ENCODE measurements around the gene ATXN1. TPM values are rescaled to one million over a fixed set of nuclear protein-coding genes. Genes with fewer than 3 reads are reported as not detected.
"Not testable (repeated sequence)": the region's sequence is repeated elsewhere in the genome, so short reads cannot be mapped to it uniquely, and the experiment has no call there.

ATXN1 gene
- total RNA-seq, 2 donors from 2014 or later, result 34.6 to 36.7 TPM

- ATAC-seq (no peak), DNase-seq (no peak)
- intact Hi-C loops (cut with DNase I), result loop anchor here in 1 of 2 donors (5.0 kb wide), 1 partner anchor 214 kb away; no protein-coding TSS in a partner anchor
Observed at GRCh38 chr6:16543521-16543920, 217.7 kb downstream of the ATXN1 start.

GRCh38 chr6:16542070-16542469, 219.2 kb downstream of the ATXN1 start:
- ATAC-seq (no peak), DNase-seq (no peak)
- intact Hi-C loops (cut with DNase I), result loop anchor here in 1 of 2 donors (5.0 kb wide), 1 partner anchor 215 kb away; no protein-coding TSS in a partner anchor

- intact Hi-C loops (cut with DNase I), result loop anchor here in 1 of 2 donors (5.0 kb wide), 1 partner anchor 216 kb away; no protein-coding TSS in a partner anchor
- peak; percentile 77 for ATAC-seq
Observed at GRCh38 chr6:16540804-16541752, 220.2 kb downstream of the ATXN1 start.

GRCh38 chr6:16540383-16540782, 220.9 kb downstream of the ATXN1 start:
- ATAC-seq, DNase-seq: not testable (repeated sequence)
- intact Hi-C loops (cut with DNase I), result loop anchor here in 1 of 2 donors (5.0 kb wide), 1 partner anchor 217 kb away; no protein-coding TSS in a partner anchor

More at GRCh38 chr6:16540804-16541752, 220.2 kb downstream of the ATXN1 start:
- peak; percentile 39 for DNase-seq

- no peak for ATAC-seq
- DNase-seq, result no peak
- intact Hi-C loops (cut with DNase I), result no loop called here
Observed at GRCh38 chr6:16539086-16539931, 222.0 kb downstream of the ATXN1 start.

GRCh38 chr6:16535564-16535963, 225.7 kb downstream of the ATXN1 start:
- DNase-seq (no peak), ATAC-seq (no peak)
- intact Hi-C loops (cut with DNase I), result no loop called here

GRCh38 chr6:16533721-16534136, 227.5 kb downstream of the ATXN1 start:
- DNase-seq (no peak), ATAC-seq (no peak)
- intact Hi-C loops (cut with DNase I), result no loop called here

GRCh38 chr6:16533210-16533609, 228.1 kb downstream of the ATXN1 start:
- no peak for DNase-seq
- intact Hi-C loops (cut with DNase I), result no loop called here
- ATAC-seq, result no peak

GRCh38 chr6:16527691-16528090, 233.6 kb downstream of the ATXN1 start:
- intact Hi-C loops (cut with DNase I), result no loop called here
- DNase-seq, result no peak
- ATAC-seq, result no peak

- DNase-seq (no peak), ATAC-seq (peak in 1 of 2 donors; percentile 22)
- intact Hi-C loops (cut with DNase I), result no loop called here
Observed at GRCh38 chr6:16524380-16524707, 236.9 kb downstream of the ATXN1 start.

- peak; percentile 86 to 95 for ATAC-seq
- DNase-seq, result peak; percentile 48
- intact Hi-C loops (cut with DNase I), result no loop called here
Observed at GRCh38 chr6:16523606-16524379, 237.5 kb downstream of the ATXN1 start.

- intact Hi-C loops (cut with DNase I), result no loop called here
- no peak for DNase-seq
- no peak for ATAC-seq
Observed at GRCh38 chr6:16522937-16523336, 238.3 kb downstream of the ATXN1 start.

- no peak for ATAC-seq
- intact Hi-C loops (cut with DNase I), result no loop called here
Observed at GRCh38 chr6:16521528-16521927, 239.7 kb downstream of the ATXN1 start.

GRCh38 chr6:16519265-16520242, 241.7 kb downstream of the ATXN1 start:
- intact Hi-C loops (cut with DNase I), result loop anchor here (10.0 kb wide), 2 partner anchors 185 to 245 kb away; partner anchors contain the start of gene ATXN1 (in 1 of the 2)
- no peak for DNase-seq
- peak in 1 of 2 donors; percentile 14 for ATAC-seq

More at GRCh38 chr6:16521528-16521927, 239.7 kb downstream of the ATXN1 start:
- DNase-seq, result no peak

- intact Hi-C loops (cut with DNase I), result loop anchor here (10.0 kb wide), 2 partner anchors 183 to 247 kb away; partner anchors contain the start of gene ATXN1 (in 1 of the 2)
- ATAC-seq (no peak), DNase-seq (no peak)
Observed at GRCh38 chr6:16518265-16518664, 243.0 kb downstream of the ATXN1 start.

GRCh38 chr6:16514249-16514648, 247.0 kb downstream of the ATXN1 start:
- ATAC-seq (peak; percentile 59 to 66), DNase-seq (no peak)
- intact Hi-C loops (cut with DNase I), result loop anchor here (5.0 to 10.0 kb wide), 3 partner anchors 179 to 251 kb away; partner anchors contain the start of gene ATXN1 (in 2 of the 2)
